ENCODE measurements around the gene BCAN. TPM values are rescaled to one million over a fixed set of nuclear protein-coding genes. Genes with fewer than 3 reads are reported as not detected.

BCAN gene
- total RNA-seq, 1 experiment from 2014 or later: 3.6 TPM

DNA sequence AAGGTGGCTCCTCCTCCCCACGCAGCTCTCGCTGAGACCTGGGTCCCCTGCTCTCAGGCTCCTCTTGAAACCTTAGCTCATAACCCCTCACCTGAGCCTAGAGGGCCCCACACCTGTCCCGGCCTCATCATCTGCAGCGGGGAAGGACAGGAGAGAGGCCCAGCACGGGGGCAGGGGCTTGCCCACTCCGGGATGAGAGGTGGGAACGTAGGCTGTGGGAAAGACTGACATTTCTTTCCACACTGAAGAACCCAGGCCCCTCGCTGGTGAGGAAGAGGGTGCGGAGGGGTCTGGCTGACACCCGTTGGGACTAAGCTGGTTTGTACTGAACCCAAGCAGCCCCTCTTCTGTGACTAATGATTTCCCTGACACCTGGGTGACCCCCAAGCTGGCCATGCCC is 49.3 kb downstream of the BCAN start:
- Mint-ChIP-seq H3K9me3 (no peaks in the 10 kb centered on the region), H3K27me3 (ENCODE audit: low read depth) (peaks cover 7% of the 10 kb centered on the region; the same call in 1 of the 2 replicates), H3K4me3 (peak overlapping the region; percentile 74), H3K4me1 (peaks cover 59% of the 10 kb centered on the region), H3K27ac (peak overlapping the region; percentile 98; the same call in 1 of the 2 replicates), H3K36me3 (no peaks in the 10 kb centered on the region)
- TF ChIP-seq ATF1 (CRISPR knock-in tag; IDR thresholded peaks at IDR 0.05) (no peak), ZNF423 (CRISPR knock-in tag; IDR thresholded peaks at IDR 0.05) (no peak), SP1 (CRISPR knock-in tag; conservative IDR thresholded peaks at IDR 0.05) (no peak)
- CTCF ChIA-PET: interaction anchor here (0.6 to 17.1 kb wide), 20 partner anchors 13 to 713 kb away, joined by 3 to 1553 read pairs (median 26); partner anchors contain the start of genes ARHGEF2, BCAN, CRABP2 and HDGF
- ATAC-seq (no peak), DNase-seq (ENCODE audit: low spot score) (no peak)
- POLR2A ChIA-PET: interaction anchor here (0.9 to 8.0 kb wide), 9 partner anchors 9 to 61 kb away, joined by 4 to 195 read pairs (median 7); partner anchors contain the start of genes CRABP2, HDGF, ISG20L2 and METTL25B

DNA sequence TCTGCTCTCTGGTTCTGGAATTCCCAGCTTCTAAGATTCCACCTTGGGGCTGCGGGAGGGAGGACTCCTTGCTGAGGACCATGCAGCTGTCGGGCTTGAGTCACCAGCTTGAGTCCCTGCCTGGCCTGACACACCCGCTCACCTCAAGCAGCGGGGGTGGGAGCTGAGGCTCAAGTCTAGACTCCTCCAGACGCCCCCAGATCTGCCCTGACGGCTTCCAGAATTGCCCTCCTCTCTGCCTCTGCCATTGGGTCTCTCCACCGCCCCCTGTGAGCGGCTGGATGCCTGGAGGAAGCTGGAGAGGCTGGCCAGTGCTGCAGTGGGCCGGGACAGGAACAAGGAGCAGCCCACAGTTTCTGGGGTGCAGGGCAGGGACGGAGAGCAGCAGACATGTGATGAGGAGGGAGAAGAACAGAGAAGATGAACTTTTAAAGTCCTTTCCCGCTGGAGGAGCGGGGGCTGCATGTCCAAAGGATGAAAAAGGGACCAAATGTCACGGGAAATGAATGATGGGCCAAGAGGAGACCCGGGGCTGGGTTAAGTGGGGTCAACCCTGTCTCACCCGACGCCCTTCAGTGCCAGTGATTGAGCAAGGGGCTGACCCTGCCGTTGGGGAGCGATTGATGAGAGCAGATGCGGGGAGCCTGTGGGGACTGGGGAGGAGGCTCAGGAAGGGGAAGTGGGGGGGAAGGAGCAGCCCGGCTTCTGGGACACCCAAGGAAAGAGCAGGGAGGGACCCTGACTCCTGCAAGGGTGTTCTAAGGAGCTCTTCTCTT is 49.9 kb downstream of the BCAN start:
- H3K4me3 Mint-ChIP-seq: peak overlapping the region; percentile 62
- H3K27ac Mint-ChIP-seq: peak overlapping the region; percentile 98
- no peaks in the 10 kb centered on the region for H3K36me3 Mint-ChIP-seq
- CTCF ChIA-PET: interaction anchor here (0.6 to 17.1 kb wide), 17 partner anchors 14 to 714 kb away, joined by 3 to 1553 read pairs (median 38); partner anchors contain the start of genes ARHGEF2, CRABP2, HDGF and INSRR
- ATAC-seq (peak; percentile 5), DNase-seq (ENCODE audit: low spot score) (no peak)
- peaks cover 62% of the 10 kb centered on the region for H3K4me1 Mint-ChIP-seq
- no peaks in the 10 kb centered on the region for H3K9me3 Mint-ChIP-seq
- peaks cover 7% of the 10 kb centered on the region; the same call in 1 of the 2 replicates for H3K27me3 Mint-ChIP-seq (ENCODE audit: low read depth)
- TF ChIP-seq ZNF263 (CRISPR knock-in tag; IDR thresholded peaks at IDR 0.05; ENCODE audit: low read depth) (peak; percentile 63; the same call in 1 of the 2 replicates), SP1 (CRISPR knock-in tag; conservative IDR thresholded peaks at IDR 0.05) (no peak), ZNF281 (CRISPR knock-in tag; IDR thresholded peaks at IDR 0.05) (no peak), CBFB (CRISPR knock-in tag; IDR thresholded peaks at IDR 0.05; ENCODE audit: low read depth) (no peak)
- POLR2A ChIA-PET: interaction anchor here (0.9 to 8.0 kb wide), 7 partner anchors 11 to 60 kb away, joined by 4 to 195 read pairs (median 10); partner anchors contain the start of genes CRABP2, HDGF, ISG20L2 and METTL25B

DNA sequence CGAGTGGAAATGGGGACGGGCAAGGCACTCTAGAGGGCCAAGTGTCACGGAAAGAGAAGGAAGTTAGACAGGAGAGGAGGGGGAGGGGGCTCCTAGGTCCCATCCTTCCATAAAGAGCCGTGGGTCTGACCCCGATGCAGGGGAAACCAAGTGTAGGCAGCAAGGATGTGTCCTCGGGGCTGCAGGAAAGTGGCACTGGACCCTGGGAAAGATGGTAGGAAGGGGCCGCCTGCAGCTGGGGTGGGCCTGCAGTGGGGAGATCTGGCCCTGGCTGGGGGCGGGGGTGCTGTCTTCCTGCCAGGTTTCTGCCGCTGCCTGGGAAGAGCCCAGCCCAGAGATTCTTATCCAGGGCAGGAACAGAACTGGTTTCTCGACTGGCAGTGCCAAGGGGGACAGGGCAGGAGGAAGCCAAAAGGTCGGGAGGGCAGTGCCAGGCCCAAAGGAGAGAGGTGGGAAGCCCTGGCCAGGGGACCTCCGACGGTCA is 50.6 kb downstream of the BCAN start:
- Mint-ChIP-seq H3K9me3 (no peaks in the 10 kb centered on the region), H3K4me1 (peaks cover 68% of the 10 kb centered on the region), H3K27ac (peak overlapping the region; percentile 98), H3K27me3 (ENCODE audit: low read depth) (peaks cover 7% of the 10 kb centered on the region; the same call in 1 of the 2 replicates), H3K36me3 (0 out of 2 replicates have a peak, but pooled peaks cover 1% of the 10 kb centered on the region), H3K4me3 (peak overlapping the region; percentile 62)
- DNase-seq (ENCODE audit: low spot score): no peak
- no peak for ATAC-seq
- TF ChIP-seq TP53 (CRISPR knock-in tag; IDR thresholded peaks at IDR 0.05) (no peak), ZNF121 (CRISPR knock-in tag; IDR thresholded peaks at IDR 0.05) (0 out of 2 replicates have a peak, but pooled peaks have one; percentile 46)
- POLR2A ChIA-PET: interaction anchor here (0.9 to 8.0 kb wide), 9 partner anchors 11 to 59 kb away, joined by 4 to 195 read pairs (median 9); partner anchors contain the start of genes CRABP2, HDGF, ISG20L2 and METTL25B
- CTCF ChIA-PET: interaction anchor here (0.7 to 17.1 kb wide), 17 partner anchors 9 to 234 kb away, joined by 3 to 1553 read pairs (median 14); partner anchors contain the start of genes CRABP2, HAPLN2, INSRR and ISG20L2

GRCh38 chr1:156692925-156693847 is 51.3 kb downstream of the BCAN start:
- H3K27me3 Mint-ChIP-seq (ENCODE audit: low read depth): peaks cover 7% of the 10 kb centered on the region; the same call in 1 of the 2 replicates
- ATAC-seq: peak; percentile 73
- peaks cover 69% of the 10 kb centered on the region for H3K4me1 Mint-ChIP-seq
- peaks cover 8% of the 10 kb centered on the region; the same call in 1 of the 2 replicates for H3K36me3 Mint-ChIP-seq
- H3K9me3 Mint-ChIP-seq: no peaks in the 10 kb centered on the region
- peak overlapping the region; percentile 98 for H3K27ac Mint-ChIP-seq
- ChIA-PET CTCF (interaction anchor here (0.7 to 17.1 kb wide), 12 partner anchors 9 to 212 kb away, joined by 3 to 1553 read pairs (median 8); partner anchors contain the start of genes CRABP2, HAPLN2, INSRR and ISG20L2), POLR2A (interaction anchor here (1.0 to 8.0 kb wide), 9 partner anchors 14 to 231 kb away, joined by 3 to 195 read pairs (median 9); partner anchors contain the start of genes CRABP2, HDGF, ISG20L2 and METTL25B)
- peak; percentile 98 for DNase-seq (ENCODE audit: low spot score)
- H3K4me3 Mint-ChIP-seq: peak overlapping the region; percentile 62
- TF ChIP-seq FOXK1 (CRISPR knock-in tag; IDR thresholded peaks at IDR 0.05) (peak; percentile 61; the same call in 1 of the 2 replicates), ZNF281 (CRISPR knock-in tag; IDR thresholded peaks at IDR 0.05) (peak; percentile 98), IRF2 (CRISPR knock-in tag; IDR thresholded peaks at IDR 0.05; ENCODE audit: borderline replicate concordance, low read depth) (no peak), ESRRA (CRISPR knock-in tag; IDR thresholded peaks at IDR 0.05; ENCODE audit: borderline replicate concordance) (no peak), SP1 (CRISPR knock-in tag; conservative IDR thresholded peaks at IDR 0.05) (peak; percentile 67), RORB (CRISPR knock-in tag; IDR thresholded peaks at IDR 0.05) (no peak), USF1 (CRISPR knock-in tag; IDR thresholded peaks at IDR 0.05) (peak; percentile 34; the same call in 1 of the 2 replicates), CBFB (CRISPR knock-in tag; IDR thresholded peaks at IDR 0.05; ENCODE audit: low read depth) (no peak), FOXJ3 (CRISPR knock-in tag; IDR thresholded peaks at IDR 0.05; ENCODE audit: borderline replicate concordance) (no peak), GTF2I (CRISPR knock-in tag; conservative IDR thresholded peaks at IDR 0.05) (no peak)
- TF ChIP-seq, protein P1, sequence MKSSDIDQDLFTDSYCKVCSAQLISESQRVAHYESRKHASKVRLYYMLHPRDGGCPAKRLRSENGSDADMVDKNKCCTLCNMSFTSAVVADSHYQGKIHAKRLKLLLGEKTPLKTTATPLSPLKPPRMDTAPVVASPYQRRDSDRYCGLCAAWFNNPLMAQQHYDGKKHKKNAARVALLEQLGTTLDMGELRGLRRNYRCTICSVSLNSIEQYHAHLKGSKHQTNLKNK (CRISPR knock-in tag; IDR thresholded peaks at IDR 0.05): no peak
